GM18951 (cell line): ENCODE results near the gene HDGFL3.
"Not testable (repeated sequence)": the region's sequence is repeated elsewhere in the genome, so short reads cannot be mapped to it uniquely, and the experiment has no call there.

Source experiments
- POLR2A ChIP-seq: IDR thresholded peaks from 4 replicates; pipeline ENCODE4 v1.6.1; 2011; ENCODE audit warnings: mild to moderate bottlenecking; ENCODE audit not compliant: insufficient read length, insufficient read depth; ENCODE audit errors: extremely low read depth
- in situ Hi-C: fragments of 300-500 bp; cut with MboI; formaldehyde crosslinking; loops from one replicate; pipeline ENCODE4 v1.12.0; 2022; ENCODE audit warnings: low sequenced_read_pairs, mixed read lengths, inconsistent platforms; ENCODE audit not compliant: unreplicated experiment

The HDGFL3 gene

DNA sequence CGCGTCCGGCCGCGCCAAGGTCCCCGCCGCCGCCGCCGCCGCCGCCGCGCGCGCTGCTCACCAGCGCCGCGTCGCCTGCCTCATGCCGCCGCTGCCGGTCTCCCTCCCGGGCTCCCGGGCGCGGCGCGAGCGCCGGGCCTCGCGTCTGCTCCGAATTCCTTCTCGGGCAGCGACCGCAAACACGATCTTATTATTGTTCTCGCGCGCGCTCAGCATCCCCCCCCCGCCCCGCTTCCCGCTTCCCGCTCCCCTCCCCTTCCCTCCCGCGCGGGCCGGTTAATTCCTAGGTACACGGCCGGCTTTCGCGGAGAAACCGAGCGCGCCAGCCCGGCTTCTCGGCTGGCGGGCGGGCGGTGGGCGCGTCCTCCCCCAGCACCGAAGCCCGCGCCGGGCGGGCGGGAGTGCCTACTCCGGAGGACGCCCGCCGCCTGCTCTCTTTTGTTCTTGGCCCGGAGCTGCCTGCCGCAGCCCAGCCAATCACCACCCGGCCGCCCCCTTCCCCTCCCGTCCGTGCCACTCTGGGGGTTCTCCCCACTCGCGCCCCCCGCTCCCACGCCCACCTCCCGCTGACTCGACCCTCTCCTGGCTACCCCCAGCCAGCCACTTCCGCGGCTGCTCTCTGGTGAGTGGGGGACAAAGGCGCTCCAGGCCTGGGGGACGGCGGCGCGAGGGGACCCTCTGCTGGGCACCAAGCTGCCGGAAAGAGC lies at the start of gene HDGFL3:
Gene HDGFL3, minus strand, starts transcription at position 164 of the 707 bp plus-strand sequence. CDS start 409 bp downstream, outside the sequence.
- in situ Hi-C loops: no loop called here

DNA sequence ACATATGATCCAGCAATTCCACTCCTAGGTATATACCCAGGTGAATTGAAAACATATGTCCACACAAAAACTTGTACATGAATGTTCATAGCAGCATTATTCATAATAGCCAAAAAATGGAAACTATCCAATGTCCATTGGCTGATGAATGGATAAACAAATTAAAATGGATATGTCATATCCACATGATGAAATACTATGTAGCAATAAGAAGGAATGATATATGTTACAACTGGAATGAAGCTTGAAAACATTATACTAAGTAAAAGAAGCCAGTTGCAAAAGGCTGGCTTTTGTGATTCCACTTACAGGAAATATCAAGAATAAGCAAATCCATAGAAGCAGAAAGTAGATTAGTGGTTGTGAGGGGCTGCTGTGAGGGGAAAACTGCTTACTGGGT lies 43.2 kb upstream of the HDGFL3 start:
- in situ Hi-C loops: no loop called here
- no peak for TF ChIP-seq POLR2A

More for the DNA sequence above, at the start of gene HDGFL3:
- no peak for TF ChIP-seq POLR2A

DNA sequence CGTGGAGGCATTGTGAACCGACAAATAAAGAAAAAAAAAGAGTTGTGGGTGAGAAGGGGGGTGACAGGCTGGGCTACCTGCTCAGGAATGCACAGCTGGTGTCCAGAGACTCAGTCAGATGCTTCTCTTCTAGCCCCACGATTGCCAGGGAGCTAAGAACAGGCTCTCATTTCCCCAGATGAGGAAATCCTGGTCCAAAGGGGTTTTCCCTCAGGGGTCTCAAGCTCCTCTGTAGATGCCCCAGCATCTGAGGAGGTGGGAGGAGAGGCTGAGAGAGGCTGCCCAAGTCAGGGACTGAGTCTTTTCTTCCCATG lies 41.4 kb upstream of the HDGFL3 start:
- TF ChIP-seq POLR2A: no peak
- in situ Hi-C loops: loop anchor here (25.0 kb wide), 1 partner anchor 313 kb away; no protein-coding TSS in a partner anchor

DNA sequence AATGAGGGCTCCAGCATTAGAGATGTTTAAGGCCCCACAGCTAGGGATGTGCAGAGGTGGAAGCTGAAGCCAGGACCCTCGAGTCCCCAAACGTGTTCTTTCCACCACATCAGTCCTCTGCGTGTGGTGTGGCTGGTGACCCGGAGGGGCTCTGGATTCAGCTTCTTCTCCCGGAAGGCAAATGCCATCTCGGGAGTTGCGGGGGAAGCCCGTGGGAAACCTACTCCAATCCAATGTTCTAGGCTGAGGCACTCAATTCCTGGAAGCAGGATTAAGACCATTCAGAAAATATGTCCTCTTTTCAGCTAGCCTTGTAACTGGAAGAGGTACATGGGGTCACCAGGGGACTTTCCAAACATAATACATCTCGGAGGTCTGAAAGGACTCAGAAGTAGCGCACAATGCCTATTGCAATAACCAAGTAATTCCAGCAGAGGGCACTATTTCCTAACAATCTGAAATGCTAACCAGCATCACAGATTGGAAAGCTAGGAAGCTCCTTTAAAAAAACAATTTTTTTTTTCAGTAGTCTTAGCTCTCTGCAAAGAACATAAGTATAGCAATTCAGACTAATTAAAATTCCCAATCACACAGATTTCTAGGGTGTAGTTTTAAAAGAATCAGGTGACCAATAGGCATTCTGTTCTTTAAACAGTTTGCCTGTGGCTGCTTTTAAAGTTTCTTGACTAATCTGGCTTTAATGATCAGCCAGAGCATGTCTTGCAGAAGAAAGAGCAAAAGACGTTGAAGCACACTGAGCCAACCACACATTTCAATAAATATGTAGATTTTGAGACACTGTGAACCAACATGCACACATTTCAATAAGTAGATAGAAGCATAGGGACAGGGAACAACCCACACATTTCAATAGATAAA lies 40.8 kb upstream of the HDGFL3 start:
- in situ Hi-C loops: loop anchor here (25.0 kb wide), 1 partner anchor 314 kb away; no protein-coding TSS in a partner anchor
- no peak for TF ChIP-seq POLR2A

DNA sequence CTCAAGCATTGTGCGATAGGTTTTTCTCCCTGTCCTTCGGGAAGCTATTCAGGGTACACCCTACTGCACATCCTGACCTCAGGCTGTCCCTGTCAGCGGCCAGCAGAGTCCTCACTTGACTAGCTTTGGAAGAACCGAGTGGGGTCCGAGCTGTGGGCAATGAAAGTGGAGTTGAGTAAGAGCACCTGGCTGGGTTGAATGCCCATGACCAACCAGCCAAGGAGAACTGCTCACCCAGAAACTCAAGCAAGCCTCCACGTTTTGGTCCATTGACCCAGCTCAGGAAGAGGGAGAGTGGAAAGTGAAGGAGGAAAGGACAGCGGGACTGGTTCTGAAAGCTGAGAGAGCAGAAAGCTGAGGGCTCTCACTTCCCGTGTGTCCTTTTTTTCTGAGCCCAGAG lies 36.0 kb upstream of the HDGFL3 start:
- in situ Hi-C loops: loop anchor here (25.0 kb wide), 1 partner anchor 319 kb away; no protein-coding TSS in a partner anchor
- TF ChIP-seq POLR2A: no peak

DNA sequence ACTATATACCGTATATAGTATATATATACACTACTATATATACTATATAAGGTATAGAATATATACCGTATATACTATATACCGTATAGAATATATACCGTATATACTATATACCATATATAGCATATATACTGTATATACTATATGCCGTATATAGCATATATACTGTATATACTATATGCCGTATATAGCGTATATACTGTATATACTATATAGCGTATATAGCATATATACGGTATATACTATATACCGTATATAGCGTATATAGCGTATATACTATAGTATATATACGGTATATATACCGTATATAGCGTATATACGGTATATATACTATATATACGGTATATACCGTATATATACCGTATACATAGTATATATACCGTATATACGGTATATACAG lies 22.6 kb upstream of the HDGFL3 start:
- no peak for TF ChIP-seq POLR2A
- in situ Hi-C loops: loop anchor here (25.0 kb wide), 1 partner anchor 332 kb away; no protein-coding TSS in a partner anchor

DNA sequence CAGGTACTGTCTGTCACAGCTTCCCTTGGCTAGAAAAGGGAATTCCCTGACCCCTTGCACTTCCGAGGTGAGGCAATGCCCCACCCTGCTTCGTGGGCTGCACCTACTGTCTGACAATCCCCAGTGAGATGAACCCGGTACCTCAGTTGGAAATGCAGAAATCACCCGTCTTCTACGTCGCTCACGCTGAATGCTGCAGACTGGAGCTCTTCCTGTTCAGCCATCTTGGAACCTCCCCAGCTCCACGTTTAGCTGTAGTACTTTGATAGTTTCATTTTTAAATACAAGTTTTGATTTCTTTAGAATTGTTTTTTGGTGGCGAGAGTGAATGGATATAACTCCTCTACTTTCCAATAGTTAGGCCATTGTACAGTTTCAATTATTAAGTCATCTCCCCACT lies 17.8 kb upstream of the HDGFL3 start:
- in situ Hi-C loops: loop anchor here (25.0 kb wide), 1 partner anchor 337 kb away; no protein-coding TSS in a partner anchor
- no peak for TF ChIP-seq POLR2A

DNA sequence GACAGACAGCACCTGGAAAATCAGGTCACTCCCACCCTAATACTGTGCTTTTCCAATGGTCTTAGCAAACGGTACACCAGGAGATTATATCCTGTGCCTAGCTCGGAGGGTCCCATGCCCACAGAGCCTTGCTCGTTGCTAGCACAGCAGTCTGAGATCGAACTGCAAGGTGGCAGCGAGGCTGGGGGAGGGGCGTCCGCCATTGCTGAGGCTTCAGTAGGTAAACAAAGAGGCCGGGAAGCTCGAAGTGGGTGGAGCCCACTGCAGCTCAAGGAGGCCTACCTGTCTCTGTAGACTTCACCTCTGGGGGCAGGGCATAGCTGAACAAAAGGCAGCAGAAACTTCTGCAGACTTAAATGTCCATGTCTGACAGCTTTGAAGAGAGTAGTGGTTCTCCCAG lies 14.2 kb upstream of the HDGFL3 start:
- in situ Hi-C loops: not testable (repeated sequence)

DNA sequence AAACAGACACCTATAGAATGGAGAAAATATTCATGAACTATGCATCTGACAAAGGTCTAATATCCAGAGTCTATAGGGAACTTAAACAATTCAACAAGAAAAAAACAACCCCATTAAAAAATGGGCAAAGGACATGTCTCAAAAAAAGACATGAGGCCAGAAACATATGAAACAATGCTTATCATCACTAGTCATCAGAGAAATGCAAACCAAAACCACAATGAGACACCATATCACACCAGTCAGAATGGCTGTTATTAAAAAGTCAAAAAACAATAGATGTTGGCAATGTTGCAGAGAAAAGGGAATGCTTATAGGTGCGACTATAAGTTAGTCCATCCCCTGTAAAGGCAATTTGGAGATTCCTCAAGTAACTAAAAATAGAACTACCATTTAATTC lies 11.4 kb upstream of the HDGFL3 start:
- no peak for TF ChIP-seq POLR2A
- in situ Hi-C loops: no loop called here

DNA sequence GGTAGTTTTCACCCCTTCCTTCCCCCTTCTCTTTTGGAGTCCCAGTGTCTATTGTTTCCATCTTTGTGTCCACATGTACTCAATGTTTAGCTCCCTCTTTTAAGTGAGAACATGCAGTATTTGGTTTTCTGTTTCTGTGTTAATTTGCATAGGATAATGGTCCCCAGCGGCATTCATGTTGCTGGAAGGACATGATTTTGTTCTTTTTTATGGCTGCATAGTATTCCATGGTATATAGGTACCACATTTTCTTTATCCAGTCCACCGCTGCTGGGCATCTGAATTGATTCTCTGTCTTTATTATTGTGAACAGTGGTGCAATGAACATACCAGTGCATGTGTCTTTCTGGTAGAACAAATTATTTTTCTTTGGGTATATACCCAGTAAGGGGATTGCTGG lies 7.7 kb upstream of the HDGFL3 start:
- in situ Hi-C loops: no loop called here
- TF ChIP-seq POLR2A: no peak

DNA sequence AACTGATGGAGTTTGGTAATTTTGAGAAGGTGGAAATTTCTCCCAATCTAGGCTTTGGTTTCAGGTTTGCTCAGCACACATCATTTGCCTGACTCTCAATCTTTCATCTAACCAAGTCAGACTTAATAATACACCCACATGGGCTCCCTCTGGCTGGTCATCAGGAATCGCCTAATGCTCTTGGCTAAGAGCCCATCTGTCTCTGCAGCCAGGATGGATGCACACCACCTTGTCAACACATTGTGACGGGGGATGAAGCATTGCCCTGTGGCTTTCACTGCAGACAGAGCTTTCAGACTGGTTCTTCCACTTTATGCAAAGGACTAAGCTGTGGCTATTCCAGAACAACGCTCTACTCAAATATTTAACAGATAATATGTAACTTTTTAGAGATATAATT lies 3.0 kb upstream of the HDGFL3 start:
- TF ChIP-seq POLR2A: no peak
- in situ Hi-C loops: no loop called here

DNA sequence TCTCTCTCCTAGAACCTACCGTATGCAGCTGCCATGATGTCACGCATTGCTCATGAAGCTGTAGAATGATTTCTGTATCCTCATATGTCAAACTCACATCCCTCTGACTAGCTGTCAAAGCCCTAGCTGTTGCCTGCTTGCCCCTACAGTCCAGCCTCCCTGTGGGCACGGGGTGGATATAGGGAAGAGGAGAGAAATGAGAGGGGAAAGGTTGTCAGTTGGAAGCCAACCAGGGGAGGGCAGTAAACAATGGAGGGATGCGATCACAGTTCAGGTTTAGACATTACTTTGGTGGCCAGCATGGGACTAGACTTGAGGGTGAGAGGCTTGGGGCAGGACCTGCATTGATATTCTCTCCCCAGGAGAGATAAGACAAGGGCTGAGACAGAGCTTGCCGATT lies 1.7 kb upstream of the HDGFL3 start:
- TF ChIP-seq POLR2A: no peak
- in situ Hi-C loops: no loop called here

DNA sequence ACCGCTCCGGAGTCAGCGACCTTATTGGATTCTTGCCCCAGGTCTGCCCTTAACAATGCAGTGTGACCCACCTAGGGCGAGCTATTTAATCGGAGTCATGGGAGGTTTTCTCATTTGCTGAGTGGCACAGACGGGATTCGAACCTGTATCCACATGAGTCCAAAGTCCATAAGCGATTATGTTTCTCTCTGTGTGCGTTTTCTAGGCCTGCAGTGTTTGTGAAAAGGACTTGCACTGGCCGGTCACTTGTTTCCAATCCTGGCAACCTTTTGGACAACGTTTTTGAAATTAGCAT lies 691 bp upstream of the HDGFL3 start:
- TF ChIP-seq POLR2A: no peak
- in situ Hi-C loops: no loop called here
